Measurements from ENCODE around the gene RPS16.

RPS16 gene

DNA sequence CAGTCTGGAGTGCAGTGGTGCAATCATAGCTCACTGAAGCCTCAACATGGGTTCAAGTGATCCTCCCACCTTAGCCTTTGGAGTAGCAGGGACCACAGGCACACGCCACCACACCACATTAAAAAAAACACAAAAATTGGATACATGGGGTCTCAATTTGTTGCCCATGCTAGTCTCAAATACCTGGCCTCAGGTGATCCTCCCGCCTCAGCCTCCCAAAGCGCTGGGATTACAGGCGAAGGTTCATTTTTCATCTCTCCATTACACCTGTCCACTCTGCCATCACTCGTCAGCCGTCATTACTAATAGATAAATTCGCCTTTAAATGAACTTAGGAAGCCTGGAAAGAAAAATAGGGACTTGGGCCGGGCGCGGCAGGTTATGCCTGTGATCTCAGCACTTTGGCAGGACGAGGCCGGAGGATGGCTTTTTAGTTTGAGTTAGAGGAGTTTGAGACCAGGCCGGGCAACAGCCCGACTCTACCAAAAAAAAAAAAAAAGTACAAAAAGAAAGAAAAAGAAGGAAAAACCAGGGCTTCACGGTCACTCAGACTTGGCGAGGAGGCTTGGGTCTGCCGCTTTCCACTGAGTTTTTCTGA, 8.9 kb upstream of the RPS16 start:
- TF ChIP-seq, protein P1, sequence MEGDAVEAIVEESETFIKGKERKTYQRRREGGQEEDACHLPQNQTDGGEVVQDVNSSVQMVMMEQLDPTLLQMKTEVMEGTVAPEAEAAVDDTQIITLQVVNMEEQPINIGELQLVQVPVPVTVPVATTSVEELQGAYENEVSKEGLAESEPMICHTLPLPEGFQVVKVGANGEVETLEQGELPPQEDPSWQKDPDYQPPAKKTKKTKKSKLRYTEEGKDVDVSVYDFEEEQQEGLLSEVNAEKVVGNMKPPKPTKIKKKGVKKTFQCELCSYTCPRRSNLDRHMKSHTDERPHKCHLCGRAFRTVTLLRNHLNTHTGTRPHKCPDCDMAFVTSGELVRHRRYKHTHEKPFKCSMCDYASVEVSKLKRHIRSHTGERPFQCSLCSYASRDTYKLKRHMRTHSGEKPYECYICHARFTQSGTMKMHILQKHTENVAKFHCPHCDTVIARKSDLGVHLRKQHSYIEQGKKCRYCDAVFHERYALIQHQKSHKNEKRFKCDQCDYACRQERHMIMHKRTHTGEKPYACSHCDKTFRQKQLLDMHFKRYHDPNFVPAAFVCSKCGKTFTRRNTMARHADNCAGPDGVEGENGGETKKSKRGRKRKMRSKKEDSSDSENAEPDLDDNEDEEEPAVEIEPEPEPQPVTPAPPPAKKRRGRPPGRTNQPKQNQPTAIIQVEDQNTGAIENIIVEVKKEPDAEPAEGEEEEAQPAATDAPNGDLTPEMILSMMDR (IDR thresholded peaks at IDR 0.05), result no peak

DNA sequence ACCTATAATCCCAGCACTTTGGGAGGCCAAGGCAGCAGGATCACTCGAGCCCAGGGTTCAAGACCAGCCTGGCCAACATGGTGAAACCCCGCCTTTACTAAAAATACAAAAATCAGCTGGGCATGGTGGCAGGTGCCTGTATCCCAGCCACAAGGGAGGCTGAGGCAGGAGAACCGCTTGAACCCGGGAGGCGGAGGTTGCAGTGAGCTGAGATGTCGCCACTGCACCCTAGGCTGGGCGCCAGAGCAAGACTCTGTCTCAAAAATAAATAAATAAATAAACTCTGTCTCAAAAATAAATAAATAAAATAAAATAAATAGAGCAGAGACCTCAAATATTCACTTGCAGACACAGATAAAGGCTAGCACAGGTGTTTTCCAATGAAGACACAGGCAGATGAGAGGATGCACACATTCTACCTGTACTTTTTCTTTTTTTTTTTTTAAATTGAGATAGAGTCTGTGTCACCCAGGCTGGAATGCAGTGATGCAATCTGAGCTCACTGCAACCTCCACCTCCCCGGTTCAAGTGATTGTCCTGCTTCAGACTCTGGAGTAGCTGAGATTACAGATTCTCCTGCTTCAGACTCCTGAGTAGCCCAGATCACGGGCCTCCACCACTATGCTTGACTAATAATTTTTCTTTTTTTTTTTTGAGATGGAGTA, 2.7 kb upstream of the RPS16 start:
- TF ChIP-seq, protein P1 (IDR thresholded peaks at IDR 0.05), result no peak

DNA sequence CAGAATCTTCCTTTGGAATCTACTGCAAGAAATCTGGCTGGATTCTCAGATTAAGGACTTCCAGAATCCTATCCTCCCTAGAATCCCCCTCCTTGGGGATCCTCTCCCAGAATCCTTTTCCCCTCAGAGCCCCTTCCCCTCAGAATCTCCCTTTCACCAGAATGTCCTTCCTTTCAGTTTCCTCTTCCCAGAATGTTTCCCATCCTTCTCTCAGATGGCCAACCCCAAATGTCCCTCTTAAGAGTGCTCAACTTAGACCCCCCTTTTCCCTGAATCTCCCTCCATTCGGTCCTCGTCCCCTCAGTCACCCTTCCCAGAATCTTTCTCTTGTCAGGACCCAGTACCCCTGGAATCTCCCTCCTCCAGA, 584 bp upstream of the RPS16 start:
- TF ChIP-seq, protein P1 (IDR thresholded peaks at IDR 0.05), result no peak

DNA sequence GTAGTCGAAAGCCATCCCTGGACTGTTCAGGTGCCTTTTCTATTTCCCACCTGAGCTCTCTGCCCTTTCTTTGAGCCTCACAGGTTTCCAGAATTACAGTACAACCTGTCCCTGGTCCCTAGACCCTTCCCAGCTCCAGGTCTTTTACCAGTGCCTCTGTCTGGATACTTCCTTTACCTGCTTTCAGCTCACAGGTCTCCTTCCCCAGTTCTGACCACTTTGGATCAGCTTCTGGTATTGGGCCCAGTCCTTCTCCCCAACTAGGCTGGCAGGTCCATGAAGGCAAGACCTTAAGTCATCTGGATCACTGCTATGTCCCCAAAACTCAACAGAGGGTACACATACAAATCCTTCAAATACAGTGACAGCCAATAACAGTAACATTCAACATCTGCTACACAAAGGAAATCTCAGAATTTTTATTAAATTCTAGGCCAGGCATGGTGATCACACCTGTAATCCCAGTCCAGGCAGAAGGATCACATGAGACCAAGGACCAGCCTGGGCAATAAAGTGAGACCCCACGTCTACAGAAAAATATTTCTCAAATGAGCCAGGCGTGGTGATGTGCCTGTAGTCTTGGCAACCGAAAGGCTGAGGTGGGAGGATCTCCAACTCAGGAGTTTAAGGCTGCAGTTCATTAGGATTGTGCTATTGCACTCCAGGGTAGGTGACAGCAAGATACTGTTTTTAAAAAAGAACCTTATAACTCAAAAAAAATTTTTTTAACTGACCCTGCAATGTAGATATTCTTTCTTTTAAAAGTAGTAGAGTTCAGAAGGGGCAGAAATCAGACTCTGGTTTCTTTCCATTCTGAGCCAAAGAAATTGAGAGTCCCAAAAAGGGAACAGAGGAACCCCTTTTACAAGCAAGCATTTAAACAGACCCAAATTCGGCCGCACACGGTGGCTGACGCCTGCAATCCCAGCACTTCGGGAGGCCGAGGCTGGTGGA, 1.3 kb downstream of the RPS16 start:
- TF ChIP-seq, protein P1 (IDR thresholded peaks at IDR 0.05), result no peak

DNA sequence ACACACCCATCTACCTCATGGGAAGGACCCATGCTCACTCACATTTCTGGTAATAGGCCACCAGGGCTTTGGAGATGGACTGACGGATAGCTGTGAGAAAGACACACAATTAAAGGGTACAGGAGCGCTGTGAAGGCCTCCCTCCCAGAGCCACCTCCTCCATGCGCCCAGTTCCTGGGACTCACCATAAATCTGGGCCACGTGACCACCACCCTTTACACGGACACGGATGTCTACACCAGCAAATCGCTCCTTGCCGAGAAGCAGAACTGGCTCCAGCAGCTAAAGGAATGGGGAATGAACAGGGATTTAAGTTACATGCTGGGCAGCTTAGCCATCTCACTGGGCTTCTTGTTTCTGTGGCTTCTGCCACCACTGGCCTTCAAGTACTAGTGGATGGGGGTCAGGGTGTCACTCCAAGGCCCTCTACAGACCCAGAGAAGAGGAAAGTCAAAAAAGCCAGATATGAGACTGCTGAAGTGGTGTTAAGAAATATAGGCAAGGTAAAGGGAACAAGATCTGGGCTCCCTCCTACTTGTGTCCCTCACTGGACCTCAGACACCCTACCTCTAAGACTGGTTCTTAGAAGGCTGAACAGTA, 2.2 kb downstream of the RPS16 start:
- TF ChIP-seq, protein P1 (IDR thresholded peaks at IDR 0.05), result no peak

DNA sequence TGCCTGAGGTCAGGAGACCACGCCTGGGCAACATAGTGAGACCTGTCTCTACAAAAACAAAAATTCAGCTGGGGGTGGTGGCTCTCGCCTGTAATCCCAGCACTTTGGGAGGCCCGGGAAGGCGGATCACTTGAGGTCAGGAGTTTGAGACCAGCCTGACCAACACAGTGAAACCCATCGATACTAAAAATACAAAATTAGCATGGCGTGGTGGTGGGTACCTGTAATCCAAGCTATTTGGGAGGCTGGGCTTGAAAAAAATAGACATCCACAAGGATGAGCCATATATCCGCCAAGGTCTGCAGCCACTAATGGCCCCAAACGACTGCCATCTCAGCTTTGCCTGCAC, 3.1 kb downstream of the RPS16 start:
- TF ChIP-seq, protein P1 (IDR thresholded peaks at IDR 0.05), result no peak

All from LNCAP (cell line).